ENCODE results near the gene GNB3.
"Not testable (repeated sequence)": the region's sequence is repeated elsewhere in the genome, so short reads cannot be mapped to it uniquely, and the experiment has no call there.

Gene GNB3

GRCh38 chr12:6863586-6864321, 23.0 kb downstream of the GNB3 start:
- no peak for DNase-seq

- not testable (repeated sequence) for DNase-seq
Observed at GRCh38 chr12:6865307-6865706, 24.6 kb downstream of the GNB3 start.

- DNase-seq, result no peak
Observed at GRCh38 chr12:6866163-6866919, 25.6 kb downstream of the GNB3 start.

GRCh38 chr12:6866920-6867412, 26.2 kb downstream of the GNB3 start:
- DNase-seq, result no peak

- DNase-seq, result peak; percentile 69 to 82
Observed at GRCh38 chr12:6867413-6868210, 26.9 kb downstream of the GNB3 start, which contains the start of gene TPI1. Gene TPI1, plus strand, starts transcription at chr12:6867531. Its CDS starts 36 bp downstream, at chr12:6867567.

GRCh38 chr12:6868211-6869048, 27.7 kb downstream of the GNB3 start:
- no peak for DNase-seq

GRCh38 chr12:6869049-6870021, 28.6 kb downstream of the GNB3 start:
- DNase-seq, result peak; percentile 70 to 75

GRCh38 chr12:6870304-6870703, 29.6 kb downstream of the GNB3 start:
- DNase-seq, result not testable (repeated sequence)

GRCh38 chr12:6871052-6871957, 30.6 kb downstream of the GNB3 start:
- DNase-seq, result peak in 1 of 2 experiments; percentile 14

- peak; percentile 73 to 75 for DNase-seq
Observed at GRCh38 chr12:6872073-6873048, 31.6 kb downstream of the GNB3 start.

- DNase-seq, result peak; percentile 92 to 95
Observed at GRCh38 chr12:6873094-6874014, 32.6 kb downstream of the GNB3 start, which contains the start of gene SPSB2. Gene SPSB2, minus strand, starts transcription at chr12:6873303. Its CDS starts 402 bp downstream, at chr12:6872901.

- not testable (repeated sequence) for DNase-seq
Observed at GRCh38 chr12:6874015-6874368, 33.3 kb downstream of the GNB3 start.

- DNase-seq, result not testable (repeated sequence)
Observed at GRCh38 chr12:6879824-6880223, 39.1 kb downstream of the GNB3 start.

GRCh38 chr12:6883252-6883651, 42.5 kb downstream of the GNB3 start:
- no peak for DNase-seq

- no peak for DNase-seq
Observed at GRCh38 chr12:6883683-6884082, 43.0 kb downstream of the GNB3 start.

GRCh38 chr12:6884539-6884938, 43.8 kb downstream of the GNB3 start:
- DNase-seq, result no peak

Measured in NCI-H2081 (cell line).